Stimulated activated CD8-positive, alpha-beta memory T cell treated with anti-CD3 and anti-CD28 coated beads, Interleukin-12 subunit alpha, Interleukin-12 subunit beta, amount 100 ng/mL, for 4 hours (primary cell): Measurements from ENCODE around the gene HOXB9.

Experiments used
- DNase-seq: peaks from one replicate; pipeline ENCODE4 v3.0.0-alpha.2; 2020; ENCODE audit warnings: low read depth

Gene HOXB9

DNA sequence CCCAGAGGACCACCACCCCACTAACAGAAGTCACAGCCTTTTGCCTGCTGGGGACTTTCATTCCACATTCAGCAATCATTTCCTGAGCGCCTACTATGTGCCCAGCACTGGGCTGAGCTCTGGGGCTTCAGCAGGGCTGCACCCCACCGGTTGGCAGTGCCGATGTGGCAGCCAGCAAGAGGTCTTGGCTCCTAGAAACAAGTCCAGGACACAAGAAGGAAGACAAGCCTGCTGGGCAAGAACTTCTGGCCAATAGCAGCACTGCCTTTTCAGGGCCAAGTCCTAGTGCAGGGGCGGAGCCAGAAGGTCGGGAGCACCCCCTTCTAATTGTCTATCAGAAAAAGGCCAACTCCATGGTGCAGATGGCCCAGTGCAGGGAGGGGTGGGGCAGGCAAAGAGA lies 13.0 kb upstream of the HOXB9 start:
- DNase-seq = no peak

DNA sequence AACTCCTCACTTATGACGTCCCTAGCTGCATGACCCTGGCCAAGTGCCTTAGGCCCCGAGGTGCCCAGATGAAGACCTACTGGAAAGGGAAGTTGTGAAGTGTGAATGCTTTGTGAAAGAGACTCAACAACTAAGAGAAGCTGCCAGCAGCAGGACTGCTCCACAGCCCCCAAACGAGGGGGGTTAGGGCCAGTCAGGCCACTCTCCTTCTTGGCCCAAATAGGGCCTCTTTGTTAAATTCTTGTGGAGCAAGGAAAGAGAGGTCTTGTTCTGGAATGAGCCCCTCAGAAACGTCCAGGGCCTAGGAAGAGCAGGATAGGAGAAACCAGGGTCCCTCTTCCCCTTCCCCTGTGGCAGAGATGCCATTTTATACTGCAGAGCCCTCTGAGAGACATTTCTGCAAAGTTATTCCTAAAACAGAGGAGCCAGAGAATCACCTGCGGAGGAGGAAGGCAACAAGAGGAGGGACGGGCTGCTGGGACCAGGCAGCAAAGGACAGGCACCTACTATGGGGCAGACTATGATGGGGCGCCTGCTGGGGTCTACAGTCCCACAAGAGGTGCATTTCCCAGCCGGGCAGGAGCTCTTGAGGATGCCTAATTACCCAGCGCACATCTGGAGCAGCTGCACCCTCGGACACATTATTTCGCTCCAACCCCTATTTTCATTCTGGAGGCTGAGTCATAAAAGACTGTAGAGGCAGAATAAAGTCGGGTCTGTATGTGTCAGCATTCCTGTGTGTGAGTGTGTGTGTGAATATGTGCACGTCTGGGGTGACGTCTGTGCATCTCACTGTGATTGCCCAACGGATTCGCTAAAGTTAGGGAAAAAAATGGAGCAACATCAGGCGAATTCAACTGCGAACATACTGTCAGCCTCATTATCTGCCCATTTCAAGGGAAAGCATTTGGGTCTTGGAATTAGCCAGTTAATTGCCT lies 11.4 kb upstream of the HOXB9 start:
- no peak for DNase-seq

DNA sequence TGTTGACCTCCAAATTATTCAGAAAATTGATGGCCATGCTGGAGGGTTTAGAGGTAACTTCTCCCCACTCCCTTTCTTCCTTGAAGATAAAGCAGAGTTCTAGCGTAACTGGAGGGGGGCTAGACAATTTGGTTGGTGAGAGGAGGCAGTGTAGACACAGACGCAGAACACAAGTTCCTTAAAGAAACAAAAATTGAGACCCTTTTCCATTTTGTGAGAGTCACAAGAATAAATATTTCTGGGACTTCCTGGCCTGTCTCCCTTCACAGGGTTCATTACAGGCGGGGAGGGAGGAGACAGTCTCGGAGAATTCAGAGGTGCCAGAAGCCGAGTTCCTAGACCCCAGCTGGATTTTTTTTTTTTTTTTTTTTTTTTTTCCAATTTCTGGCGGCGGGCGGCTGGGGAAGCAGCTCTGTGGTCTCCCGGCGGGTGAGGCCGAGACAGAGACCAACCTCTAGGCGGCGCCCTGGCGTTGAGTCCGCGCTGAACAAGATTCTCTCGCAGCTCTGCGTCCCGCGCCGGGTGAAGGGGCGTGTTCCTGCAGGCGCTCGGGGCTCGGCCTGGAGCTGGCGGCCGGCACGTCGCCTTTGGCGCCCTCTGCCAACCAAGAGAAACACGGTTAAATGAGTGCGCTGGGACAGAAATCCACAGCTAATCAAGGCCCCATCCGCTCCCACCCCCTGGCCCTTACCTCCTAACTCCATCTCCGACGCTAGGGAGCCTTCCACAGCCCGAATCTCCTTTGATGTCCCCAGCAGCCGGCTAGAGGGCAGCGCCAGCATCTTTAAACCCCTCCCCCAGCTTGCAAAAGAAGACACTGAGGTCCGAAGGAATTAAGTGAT lies 10.2 kb upstream of the HOXB9 start:
- DNase-seq = peak; percentile 50

DNA sequence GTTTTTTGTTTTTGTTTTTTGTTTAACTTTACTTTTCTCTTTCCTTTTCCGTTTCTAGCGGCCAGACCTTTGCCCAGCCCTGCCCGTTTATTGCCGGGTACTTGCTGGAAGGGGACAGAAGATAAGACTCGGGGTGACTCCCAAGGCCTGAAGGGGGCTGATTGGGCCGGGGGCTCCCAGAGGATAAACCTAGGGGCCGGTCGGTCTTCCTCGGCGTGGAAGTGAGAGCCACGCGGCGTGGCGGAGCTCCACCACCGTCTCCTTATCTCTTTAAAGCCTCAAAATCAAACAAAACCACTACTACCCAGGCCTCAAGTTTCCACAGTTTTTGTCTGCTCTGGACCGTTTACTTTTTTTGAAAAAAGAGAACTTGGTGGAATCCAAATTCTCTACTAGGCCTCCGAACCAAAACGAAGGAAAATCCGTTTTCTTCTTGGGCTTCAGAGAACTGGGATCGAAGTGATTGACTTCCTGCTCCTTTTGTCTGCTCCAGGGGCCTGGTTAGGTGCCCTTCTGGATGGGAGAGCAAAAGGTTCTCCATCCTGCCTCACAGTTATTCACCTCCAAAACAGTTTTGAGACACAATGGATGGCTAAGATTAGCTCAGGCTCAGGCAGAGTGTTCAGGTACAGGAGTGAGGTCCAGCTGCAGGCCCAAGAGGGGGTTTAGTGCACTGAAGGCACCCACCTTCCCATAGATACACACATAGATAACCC lies 8.5 kb upstream of the HOXB9 start:
- no peak for DNase-seq

DNA sequence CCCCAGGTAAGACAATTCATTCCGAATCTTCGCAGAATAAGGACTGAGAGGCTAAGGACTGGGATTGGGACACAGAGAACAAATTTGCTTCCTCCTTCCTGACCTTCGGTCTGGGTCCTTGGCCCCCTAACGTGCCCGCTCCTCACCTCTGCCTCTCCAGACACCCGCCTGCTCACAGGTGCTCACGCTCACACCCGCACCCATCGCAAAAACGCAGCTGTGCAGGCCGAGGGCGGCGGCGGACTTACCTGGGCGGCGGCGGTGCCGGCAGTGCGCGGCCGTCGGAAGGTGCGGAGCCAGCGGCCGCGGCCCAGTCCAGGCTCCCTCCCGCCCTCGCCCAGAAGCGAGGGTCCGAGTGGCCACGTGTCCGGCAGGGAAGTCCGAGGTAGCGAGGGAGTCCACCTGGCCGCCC lies 7.1 kb upstream of the HOXB9 start:
- no peak for DNase-seq

DNA sequence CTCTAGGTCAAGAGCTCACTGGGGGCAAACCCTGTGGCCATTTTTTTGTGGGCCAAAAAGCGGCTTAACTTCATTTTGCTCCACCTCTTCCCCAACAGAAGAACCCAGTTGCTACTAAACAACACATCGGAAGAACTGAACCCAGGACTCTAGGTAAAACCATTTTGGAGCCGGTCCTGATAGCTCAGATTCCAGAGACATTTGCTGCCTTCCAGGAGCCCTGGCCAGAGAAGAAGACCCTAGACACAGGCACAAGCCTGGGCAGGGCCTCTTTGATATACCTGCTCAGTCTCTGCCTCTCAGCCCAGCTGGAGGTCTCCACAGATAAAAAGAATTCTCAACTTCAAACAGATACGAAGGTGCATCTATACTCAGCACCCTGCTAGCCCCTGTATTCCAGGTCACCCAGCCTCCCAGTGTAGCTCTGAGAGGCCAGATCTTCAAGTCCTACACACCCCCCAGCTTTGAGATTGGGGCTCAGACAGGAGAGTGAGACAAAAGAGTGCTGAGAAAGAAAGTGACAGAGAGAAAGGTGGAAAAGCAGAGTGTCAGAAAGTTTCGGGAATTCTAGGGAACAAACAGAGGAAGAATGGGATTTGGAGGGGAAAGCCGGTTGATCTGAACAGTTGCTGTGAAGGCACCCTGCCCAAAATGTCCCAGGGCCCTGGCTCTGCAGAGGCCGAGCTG lies 6.6 kb upstream of the HOXB9 start:
- DNase-seq = no peak

DNA sequence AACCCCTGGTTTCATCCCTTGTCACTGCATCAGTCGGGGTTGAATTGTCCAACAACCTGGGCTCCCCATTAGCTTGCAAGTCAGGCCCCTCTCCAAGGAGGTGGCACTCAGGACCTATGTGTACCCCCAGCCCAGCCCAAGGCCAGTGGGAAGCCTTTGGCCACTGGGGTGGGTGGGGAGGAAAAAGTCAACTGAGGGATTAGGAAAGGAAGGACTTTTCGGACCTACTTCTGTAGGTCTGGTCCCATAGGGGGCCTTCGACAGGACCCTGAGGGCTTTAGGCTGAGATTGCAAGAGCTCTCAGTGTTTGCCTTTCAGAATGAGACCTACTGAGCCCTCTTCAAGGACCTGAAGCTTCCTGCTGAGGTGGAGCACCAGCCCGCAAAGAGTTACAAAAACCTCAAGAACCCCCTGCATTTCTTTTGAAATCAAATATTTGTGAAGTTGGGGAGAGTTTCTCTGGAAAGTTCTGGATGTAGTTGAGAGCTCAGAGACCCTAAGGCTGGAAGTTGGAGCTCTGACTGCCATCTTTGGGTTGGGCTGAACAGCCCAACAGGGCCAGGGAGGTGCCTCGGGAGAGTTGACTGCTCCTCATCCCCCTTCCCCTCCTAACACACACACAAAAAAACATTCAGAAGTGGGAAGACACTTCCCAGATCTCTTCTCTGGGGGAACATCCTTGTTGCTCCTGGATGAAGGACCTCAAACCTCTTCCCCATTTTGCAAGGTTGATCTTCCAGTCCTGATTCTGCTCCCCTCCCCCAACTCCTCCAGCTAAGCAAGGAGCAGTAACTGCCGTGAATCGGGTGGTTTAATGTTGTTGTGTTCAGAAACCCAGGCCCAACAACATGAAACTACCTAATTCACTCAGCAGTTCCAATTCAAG lies 5.8 kb upstream of the HOXB9 start:
- no peak for DNase-seq

DNA sequence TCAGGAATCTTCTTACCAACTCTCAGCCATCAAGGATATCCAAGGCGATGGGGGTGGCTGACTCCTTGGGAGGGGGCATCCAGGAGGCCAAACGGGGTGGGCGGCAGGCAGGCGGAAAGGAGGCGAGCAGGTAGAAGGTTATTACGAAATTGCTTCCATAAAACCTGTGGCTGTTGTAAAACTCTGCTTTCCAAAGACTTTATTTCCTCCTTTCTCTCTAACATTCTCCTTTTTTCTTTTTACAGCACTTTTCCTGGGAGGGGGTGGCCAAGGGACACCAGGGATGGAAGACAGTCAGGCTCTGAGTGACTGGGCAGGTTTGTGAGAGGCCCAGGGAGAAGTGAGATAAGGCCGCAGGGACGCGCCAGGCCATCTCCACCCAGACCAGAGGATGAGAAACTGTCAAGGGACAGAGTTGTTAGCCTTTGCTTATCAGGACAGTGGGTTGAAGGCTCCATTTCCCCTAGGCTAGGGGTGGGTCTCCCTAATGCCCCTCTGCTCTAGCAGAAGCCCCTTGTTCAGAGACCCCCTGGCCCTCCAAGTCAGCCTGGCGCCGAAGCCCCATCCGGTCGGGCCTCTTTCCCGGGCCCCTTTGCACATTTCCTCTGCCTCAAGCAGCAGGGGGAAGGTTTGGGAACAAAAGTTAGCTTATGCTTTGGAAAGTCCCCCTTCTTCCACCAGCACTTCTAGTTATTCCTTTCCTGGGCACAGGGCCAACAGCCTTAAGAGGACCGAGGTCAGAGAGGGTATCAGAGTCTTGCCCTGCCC lies 5.0 kb upstream of the HOXB9 start:
- no peak for DNase-seq

DNA sequence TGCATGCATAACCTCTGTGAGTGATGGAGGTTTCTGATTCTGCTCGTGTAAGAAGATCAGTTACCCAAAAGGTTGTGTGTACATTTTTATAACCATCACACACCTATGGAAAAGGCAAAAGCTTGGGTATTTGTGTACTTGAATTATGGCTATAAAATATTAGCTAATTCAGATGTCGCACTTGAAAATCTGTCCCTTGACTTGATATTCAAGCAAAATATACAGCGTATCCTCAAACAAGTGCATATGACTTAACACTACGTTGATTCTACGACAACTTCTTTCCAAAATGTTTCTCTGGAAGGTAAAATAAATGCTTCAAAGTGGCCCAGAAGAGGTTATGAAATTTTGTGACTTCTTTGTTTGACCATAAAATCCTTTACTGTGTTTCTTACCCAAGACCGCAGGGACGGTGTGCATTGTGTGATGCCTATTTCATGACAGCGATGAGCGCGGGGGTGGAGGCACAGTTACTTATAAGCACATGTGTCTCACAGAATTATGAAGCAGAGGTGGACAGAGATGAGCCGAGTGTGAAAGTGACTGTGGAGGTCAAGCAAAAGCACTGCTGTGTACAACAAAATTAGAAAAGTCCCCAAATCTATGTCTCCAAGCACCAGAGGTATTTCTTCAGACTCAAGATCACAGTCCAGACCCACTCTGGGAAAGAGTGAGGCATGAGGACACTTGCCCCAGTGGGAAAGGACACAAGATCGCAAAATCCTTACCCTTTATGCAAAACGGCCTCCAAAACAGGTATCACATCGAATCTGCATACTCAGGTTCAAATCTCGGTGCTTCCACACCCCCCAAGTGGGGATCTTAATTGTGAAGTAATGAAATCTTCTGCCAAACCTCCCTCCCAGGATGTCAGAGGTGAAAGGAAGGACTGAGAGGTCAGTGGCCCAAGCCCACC lies 4.1 kb upstream of the HOXB9 start:
- no peak for DNase-seq

DNA sequence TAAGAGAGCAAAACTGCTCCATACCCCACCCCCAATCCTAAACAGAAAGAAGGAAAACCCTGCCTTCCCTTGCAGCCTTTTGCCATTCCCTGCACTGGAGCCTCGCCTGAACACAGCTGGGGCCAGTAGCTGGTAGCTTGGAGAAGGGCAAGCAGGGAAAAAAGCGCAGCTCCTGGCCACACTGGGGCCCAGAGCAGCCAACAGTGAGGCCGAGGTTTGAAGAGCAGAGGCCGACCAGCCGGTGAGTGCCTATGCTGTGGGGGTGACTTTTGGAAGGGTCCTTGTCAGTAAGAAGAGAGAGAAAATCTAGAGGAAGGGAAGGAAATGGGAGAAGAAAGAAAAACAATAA lies 3.2 kb upstream of the HOXB9 start:
- no peak for DNase-seq

DNA sequence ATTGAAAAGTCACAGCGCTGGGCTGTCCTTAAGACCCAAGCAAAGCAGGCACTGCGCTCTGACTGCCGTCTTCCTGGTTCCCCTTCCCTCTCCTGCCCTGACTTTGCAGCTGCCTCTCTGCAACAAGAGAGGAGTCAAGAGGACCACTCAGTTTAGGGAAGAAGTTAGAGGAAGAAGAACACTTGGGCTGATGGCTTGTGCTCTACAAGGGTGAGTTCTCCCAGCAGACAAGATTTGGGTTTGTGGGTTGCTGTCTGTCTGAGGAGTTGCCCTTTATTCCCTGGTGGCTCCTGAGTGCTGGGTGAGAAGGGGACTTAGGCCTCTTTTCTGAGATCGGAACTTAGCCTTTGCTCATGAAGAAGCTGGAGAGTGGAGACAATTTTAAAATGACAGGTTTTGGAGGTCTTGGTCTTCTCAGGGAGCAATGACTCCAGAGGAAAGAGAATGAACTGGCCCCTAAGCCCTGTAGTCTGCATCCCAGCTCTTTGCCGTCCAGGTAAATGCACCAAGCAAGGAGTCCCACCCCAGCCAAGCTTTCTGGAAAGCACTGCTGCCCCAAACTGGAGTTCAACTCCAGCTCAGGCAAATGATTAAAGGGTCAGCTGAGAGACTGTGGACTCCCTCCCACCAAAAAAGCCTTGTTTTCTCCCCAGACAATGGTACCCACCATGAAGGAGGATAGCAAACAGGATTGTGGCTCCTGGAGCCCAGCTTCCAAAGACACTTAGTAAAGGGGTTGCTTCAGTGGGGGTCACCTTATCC lies 2.7 kb upstream of the HOXB9 start:
- DNase-seq = no peak

DNA sequence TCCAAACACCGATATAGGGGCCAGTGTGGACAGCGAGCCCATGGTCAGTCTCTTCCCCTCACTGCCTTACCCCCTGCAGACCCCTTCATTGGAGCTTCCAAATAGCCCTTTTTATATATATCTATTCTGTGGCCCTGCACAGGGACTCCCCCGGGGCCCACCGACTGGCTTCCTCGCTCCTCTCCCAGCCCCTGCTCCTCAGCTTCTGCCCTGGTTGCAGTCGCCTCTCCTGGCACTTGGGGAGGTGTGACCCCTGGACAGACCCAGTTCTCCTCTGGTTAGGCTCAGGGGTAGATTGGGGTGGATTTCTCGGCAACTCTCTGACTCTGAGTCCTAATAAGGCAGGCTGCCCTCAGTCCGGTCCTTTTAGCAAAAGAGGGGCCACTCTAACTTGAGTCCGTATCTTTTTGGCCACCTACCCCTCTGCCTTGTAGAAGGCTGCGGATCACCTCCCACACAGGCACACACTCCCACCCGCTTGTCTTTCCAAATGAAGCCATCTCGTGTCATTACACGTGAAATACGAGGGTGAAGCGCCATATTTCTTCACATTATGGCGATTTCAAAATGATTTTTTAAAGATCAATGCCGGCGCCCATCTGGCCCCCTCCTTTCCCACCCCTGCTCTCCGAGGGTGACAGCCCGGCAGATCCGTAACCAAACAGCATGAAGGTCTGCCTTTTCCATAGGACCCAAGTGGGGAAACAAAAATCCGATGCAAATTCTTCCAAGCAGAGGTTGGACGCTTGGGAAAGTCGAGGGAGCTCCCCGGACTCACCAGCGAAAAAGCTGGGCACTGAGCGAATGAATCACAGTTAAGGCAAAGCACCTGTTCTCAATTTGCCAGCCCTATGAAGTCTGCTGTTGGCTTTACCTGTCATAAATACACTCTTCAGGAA lies 1.7 kb upstream of the HOXB9 start:
- no peak for DNase-seq

DNA sequence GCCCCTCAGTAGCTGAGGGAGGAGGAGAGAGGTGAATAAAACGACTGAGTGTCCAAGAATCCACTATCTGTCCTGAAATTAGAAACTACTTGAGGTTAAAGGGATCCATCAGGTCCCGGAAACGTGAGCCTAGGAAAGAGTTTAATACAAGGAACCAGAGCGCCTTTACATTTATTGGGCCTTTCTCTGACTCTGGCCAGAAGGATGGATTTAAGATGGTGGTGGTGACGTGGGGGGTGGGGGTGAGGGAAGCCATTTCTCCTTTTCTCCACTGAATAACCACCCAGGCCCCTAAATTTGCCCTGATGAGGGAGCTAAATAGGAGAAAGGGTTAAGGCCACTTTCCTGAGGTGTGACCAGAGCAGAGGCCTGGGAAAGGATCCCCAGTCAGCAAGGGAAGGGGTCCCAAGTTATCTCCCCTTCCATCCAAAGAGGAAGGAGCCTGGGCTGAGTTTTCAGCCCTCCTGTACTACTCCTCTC lies 1.0 kb upstream of the HOXB9 start:
- DNase-seq = no peak

DNA sequence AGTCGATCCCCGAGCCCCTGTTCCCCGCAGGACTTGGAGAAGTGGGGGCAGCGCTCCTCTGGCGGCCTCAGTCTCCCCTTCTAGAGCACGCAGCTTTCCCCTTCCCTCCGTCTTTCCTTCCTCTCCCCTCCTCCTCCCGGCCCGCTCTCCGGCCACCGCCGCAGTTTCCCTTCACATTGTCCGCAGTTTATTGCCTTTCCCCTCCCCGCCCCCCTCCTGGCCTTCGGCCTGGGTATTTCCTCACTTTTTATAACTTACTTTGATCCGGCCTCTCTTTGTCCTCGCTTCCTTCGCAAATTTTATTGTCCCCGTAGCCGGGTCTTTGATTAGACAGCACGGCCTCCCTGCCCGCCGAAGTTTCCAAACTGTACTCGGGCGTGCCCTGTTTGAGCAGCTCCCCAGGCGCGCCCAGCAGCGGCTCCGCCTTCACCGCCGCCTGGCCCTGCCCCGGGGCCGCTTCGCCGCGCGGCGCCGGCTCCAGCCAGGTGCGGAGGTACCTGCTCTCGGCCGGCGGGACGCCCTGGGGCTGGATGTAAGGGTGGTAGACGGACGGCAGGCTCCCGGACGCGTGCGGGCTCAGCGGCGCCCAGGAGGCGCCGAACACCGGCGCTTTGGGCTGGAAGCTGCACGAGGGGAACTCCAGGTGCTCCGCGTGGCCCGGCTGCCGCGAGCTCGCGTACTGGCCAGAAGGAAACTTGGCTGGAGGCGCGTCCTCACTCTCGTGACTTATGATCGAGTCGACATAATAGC lies 488 bp downstream of the HOXB9 start:
- no peak for DNase-seq

DNA sequence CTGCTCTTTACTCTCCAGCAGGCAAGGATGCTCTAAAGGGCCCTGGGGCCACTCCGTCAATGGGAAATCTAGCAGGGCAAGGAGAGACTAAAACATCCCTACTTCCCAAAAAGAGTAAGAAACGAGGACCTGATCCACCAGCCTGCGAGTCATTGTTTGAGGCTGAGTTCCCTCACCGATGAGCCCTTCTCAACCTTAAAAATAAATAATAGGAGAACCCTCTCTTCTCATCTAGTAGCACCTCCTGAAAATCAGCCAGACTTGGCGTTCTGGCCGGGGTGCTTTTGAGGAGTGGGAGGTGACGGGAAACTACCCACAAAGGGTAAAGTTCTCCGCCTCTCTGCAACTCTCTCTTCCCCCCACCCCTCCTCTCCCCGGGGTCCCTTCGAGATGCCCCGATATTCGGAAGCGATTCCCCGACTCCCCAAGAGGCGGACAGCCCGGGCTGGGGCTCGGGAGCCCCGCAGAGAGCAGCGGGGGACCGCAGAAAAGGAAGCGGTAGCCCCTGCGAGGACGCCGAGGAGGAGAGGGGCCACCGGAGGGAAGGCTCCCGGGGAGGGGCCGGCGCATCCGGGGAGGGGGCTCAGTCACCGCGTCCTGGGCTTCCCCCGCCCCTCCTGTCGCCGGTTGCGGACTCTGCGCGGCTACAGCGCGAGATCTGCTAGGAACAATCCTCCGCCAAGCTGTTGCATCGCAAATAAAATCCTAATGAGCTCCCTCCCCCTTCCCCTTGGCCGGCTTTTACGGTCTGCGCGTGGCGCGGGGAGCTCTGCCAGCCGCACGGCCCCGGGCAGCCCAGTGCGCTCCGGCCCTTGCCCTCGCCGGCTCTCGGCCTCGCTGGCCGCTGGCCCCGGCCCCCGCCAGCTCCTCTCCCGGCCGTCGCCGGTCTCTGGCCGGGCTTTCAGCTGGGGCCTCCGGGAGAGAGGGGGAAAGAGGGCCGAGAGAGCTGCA lies 1.3 kb downstream of the HOXB9 start:
- no peak for DNase-seq
